ENCODE results near the gene METAP2. TPM values are rescaled to one million over a fixed set of nuclear protein-coding genes. Genes with fewer than 3 reads are reported as not detected.
"Not testable (repeated sequence)": the region's sequence is repeated elsewhere in the genome, so short reads cannot be mapped to it uniquely, and the experiment has no call there.

METAP2 gene
- total RNA-seq, 2 experiments from 2014 or later: 129 to 133 TPM

DNA sequence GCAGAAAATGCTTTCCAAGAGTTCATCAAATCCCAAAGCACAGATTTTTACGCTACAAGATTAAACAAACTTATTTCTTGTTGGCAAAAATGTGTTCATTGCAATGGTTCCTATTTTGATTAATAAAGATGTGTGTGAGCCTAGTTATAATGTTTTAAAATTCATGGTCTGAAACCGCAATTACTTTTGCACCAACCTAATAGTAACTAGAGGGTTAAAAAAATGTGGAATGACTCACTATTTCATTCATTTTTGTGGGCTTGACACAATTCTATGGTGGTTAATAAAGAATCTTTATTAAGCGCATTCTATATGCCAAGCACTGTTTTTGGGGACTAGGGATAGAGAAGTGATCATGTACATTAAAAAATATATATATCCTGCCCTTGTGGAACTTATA lies 38.6 kb upstream of the METAP2 start:
- intact Hi-C loops (cut with micrococcal nuclease): no loop called here
- H3K4me1 Mint-ChIP-seq (ENCODE audit: low read depth): no peaks in the 10 kb centered on the region
- ChIA-PET CTCF (no interaction called here), POLR2A (no interaction called here)
- no peak for ATAC-seq
- DNase-seq: no peak
- H3K9me3 Mint-ChIP-seq: no peaks in the 10 kb centered on the region
- no peaks in the 10 kb centered on the region for H3K36me3 Mint-ChIP-seq (ENCODE audit: low read depth)
- no peak overlapping the region for H3K27ac Mint-ChIP-seq
- no peak overlapping the region for H3K4me3 Mint-ChIP-seq
- TF ChIP-seq, protein P1, sequence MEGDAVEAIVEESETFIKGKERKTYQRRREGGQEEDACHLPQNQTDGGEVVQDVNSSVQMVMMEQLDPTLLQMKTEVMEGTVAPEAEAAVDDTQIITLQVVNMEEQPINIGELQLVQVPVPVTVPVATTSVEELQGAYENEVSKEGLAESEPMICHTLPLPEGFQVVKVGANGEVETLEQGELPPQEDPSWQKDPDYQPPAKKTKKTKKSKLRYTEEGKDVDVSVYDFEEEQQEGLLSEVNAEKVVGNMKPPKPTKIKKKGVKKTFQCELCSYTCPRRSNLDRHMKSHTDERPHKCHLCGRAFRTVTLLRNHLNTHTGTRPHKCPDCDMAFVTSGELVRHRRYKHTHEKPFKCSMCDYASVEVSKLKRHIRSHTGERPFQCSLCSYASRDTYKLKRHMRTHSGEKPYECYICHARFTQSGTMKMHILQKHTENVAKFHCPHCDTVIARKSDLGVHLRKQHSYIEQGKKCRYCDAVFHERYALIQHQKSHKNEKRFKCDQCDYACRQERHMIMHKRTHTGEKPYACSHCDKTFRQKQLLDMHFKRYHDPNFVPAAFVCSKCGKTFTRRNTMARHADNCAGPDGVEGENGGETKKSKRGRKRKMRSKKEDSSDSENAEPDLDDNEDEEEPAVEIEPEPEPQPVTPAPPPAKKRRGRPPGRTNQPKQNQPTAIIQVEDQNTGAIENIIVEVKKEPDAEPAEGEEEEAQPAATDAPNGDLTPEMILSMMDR (IDR thresholded peaks at IDR 0.05): no peak
- peaks cover 1% of the 10 kb centered on the region for H3K27me3 Mint-ChIP-seq

DNA sequence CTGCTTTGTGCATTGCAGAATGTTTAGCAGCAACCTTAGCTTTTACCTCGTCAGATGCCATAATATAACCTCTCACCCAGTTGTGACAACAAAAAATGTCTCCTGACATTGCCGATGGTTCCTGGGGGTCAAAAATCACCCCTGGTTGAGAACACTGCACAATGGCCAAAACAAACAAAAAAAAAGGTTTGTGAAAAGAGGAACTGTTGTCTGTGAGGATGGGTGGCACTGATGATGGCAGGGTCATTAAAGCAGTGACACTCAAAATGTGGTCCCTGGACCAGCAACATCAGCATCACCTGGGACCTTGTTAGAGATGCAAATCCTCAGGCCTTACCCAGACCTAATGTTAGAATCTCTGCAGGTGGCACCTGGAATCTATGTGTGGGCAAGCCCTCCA lies 36.4 kb upstream of the METAP2 start:
- H3K4me3 Mint-ChIP-seq: no peak overlapping the region
- H3K4me1 Mint-ChIP-seq (ENCODE audit: low read depth): no peaks in the 10 kb centered on the region
- H3K27ac Mint-ChIP-seq: no peak overlapping the region
- TF ChIP-seq, protein P1 (IDR thresholded peaks at IDR 0.05): no peak
- H3K27me3 Mint-ChIP-seq: no peaks in the 10 kb centered on the region
- POLR2A ChIA-PET: no interaction called here
- no peak for ATAC-seq
- intact Hi-C loops (cut with micrococcal nuclease): no loop called here
- CTCF ChIA-PET: no interaction called here
- DNase-seq: no peak
- H3K9me3 Mint-ChIP-seq: no peaks in the 10 kb centered on the region
- no peaks in the 10 kb centered on the region for H3K36me3 Mint-ChIP-seq (ENCODE audit: low read depth)

DNA sequence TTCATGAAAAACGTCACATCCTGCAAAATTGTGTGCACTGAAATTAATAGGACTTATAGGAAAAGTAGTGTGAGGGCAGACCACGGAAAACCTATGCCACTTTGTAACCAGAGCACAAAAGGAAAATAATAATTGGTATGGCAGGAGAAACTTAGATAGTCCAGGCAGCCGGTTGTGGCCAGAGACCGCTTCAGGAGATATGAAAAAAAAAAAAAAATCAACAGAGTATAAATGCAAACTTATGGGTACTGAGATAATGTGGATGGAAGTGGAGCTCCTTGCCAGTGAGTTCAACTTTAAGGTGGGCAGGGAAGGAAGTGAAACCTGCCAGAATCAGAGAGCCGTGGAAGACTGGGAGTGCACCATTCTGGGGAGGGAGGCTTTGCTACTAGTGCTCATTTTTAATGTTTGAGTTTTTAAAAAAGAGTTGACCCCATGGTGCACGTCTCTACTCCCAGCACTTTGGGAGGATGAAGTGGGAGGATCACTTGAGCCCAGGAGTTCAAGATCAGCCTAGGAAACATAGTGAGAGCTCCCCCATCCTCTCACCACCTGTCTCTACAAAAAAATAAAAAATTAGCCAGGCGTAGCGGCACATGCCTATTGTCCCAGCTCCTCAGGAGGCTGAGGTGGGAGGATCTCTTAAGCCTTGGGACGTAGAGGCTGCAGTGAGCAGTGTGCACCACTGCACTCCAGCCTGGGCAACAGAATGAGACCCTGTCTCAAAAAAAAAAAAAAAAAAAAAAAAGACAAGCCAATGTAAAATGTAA lies 34.3 kb upstream of the METAP2 start:
- Mint-ChIP-seq H3K4me3 (no peak overlapping the region), H3K27ac (no peak overlapping the region), H3K36me3 (ENCODE audit: low read depth) (no peaks in the 10 kb centered on the region), H3K4me1 (ENCODE audit: low read depth) (no peaks in the 10 kb centered on the region), H3K9me3 (no peaks in the 10 kb centered on the region), H3K27me3 (peaks cover 2% of the 10 kb centered on the region)
- no peak for ATAC-seq
- intact Hi-C loops (cut with micrococcal nuclease): no loop called here
- CTCF ChIA-PET: no interaction called here
- TF ChIP-seq, protein P1 (IDR thresholded peaks at IDR 0.05): no peak
- POLR2A ChIA-PET: no interaction called here
- DNase-seq: no peak

DNA sequence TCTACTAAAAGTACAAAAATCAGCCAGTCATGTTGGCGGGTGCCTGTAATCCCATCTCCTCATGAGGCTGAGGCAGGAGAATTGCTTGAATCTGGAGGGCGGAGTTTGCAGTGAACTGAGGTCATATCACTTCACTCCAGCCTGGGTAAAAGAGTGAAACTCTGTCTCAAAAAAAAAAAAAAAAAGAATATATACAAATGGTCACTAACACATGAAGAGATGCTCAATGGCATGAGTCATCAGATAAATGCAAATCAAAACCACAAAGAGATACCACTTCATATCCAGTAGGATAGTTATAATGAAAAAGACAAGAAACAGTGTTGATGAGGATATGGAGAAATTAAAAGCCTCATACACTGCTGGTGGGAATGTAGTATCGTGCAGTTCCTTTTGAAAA lies 33.6 kb upstream of the METAP2 start:
- CTCF ChIA-PET: no interaction called here
- intact Hi-C loops (cut with micrococcal nuclease): no loop called here
- Mint-ChIP-seq H3K27ac (no peak overlapping the region), H3K9me3 (no peaks in the 10 kb centered on the region), H3K27me3 (peaks cover 2% of the 10 kb centered on the region), H3K36me3 (ENCODE audit: low read depth) (no peaks in the 10 kb centered on the region), H3K4me1 (ENCODE audit: low read depth) (no peaks in the 10 kb centered on the region), H3K4me3 (no peak overlapping the region)
- POLR2A ChIA-PET: no interaction called here
- TF ChIP-seq, protein P1 (IDR thresholded peaks at IDR 0.05): no peak
- DNase-seq (no peak), ATAC-seq (no peak)

DNA sequence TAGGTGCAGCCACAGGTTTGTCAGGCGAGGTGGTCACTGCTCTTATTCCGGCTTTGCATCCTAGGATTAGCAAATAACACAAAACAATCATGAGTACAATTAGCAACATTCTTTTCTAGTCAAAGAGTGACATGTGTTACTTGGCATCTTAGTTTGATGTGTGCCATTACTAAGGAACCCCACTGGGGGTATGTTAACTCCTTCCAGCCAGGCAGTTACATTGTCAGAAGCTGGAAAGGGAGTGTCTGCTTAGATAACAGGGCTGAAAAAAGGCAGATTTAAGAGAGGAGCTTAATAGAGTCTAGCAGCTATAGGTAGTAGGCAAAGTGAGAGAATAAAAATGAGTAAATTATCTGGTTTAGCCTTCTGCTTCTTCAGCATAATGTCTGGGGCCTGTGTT lies 30.5 kb upstream of the METAP2 start:
- intact Hi-C loops (cut with micrococcal nuclease): no loop called here
- ChIA-PET POLR2A (no interaction called here), CTCF (no interaction called here)
- ATAC-seq (no peak), DNase-seq (no peak)
- Mint-ChIP-seq H3K9me3 (no peaks in the 10 kb centered on the region), H3K27ac (no peak overlapping the region), H3K27me3 (peaks cover 20% of the 10 kb centered on the region), H3K4me1 (ENCODE audit: low read depth) (no peaks in the 10 kb centered on the region), H3K4me3 (no peak overlapping the region), H3K36me3 (ENCODE audit: low read depth) (no peaks in the 10 kb centered on the region)
- TF ChIP-seq, protein P1 (IDR thresholded peaks at IDR 0.05): no peak

DNA sequence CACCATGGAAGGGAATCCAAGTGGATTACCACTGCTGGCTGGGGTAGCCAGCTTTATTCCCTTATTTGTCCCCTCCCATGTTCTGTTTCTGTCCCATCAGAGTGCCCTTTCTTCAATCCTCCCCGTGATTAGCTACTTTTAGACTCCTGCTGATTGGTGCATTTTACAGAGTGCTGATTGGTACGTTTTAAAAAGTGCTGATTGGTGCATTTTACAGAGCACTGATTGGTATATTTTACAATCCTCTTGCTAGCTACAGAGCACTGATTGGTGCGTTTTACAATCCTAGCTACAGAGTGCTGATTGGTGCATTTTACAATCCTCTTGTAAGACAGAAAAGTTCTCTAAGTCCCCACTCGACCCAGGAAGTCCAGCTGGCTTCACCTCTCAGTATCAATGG lies 28.9 kb upstream of the METAP2 start:
- DNase-seq; intact Hi-C loops (cut with micrococcal nuclease); H3K36me3 Mint-ChIP-seq (ENCODE audit: low read depth); H3K27ac Mint-ChIP-seq; H3K4me3 Mint-ChIP-seq; H3K9me3 Mint-ChIP-seq; ATAC-seq; H3K4me1 Mint-ChIP-seq (ENCODE audit: low read depth): not testable (repeated sequence)
- POLR2A ChIA-PET: interaction anchor here (0.6 to 0.9 kb wide), 2 partner anchors 19 to 29 kb away, joined by 3 to 5 read pairs; partner anchors contain the start of gene METAP2
- peaks cover 22% of the 10 kb centered on the region for H3K27me3 Mint-ChIP-seq
- CTCF ChIA-PET: interaction anchor here (0.5 to 1.2 kb wide), 2 partner anchors 19 to 329 kb away, joined by 3 read pairs; no protein-coding TSS in a partner anchor
